Glomerular visceral epithelial cell (primary cell): ENCODE measurements around the gene POLR2F.

Experiments used
- DNase-seq: peaks from one replicate; pipeline ENCODE4 v3.0.0-alpha.2; 2016; ENCODE audit errors: extremely low spot score

Gene POLR2F

GRCh38 chr22:37982151-37982785 lies 28.8 kb downstream of the POLR2F start:
- no peak for DNase-seq

- no peak for DNase-seq
Observed at GRCh38 chr22:37982938-37983859, 29.7 kb downstream of the POLR2F start.

- no peak for DNase-seq
Observed at GRCh38 chr22:37983860-37984791, 30.6 kb downstream of the POLR2F start, which contains the start of gene SOX10. Gene SOX10 (minus strand): TSS chr22:37984555. CDS start chr22:37983784, 771 bp downstream.

GRCh38 chr22:37985050-37985585 lies 31.6 kb downstream of the POLR2F start:
- no peak for DNase-seq

DNA sequence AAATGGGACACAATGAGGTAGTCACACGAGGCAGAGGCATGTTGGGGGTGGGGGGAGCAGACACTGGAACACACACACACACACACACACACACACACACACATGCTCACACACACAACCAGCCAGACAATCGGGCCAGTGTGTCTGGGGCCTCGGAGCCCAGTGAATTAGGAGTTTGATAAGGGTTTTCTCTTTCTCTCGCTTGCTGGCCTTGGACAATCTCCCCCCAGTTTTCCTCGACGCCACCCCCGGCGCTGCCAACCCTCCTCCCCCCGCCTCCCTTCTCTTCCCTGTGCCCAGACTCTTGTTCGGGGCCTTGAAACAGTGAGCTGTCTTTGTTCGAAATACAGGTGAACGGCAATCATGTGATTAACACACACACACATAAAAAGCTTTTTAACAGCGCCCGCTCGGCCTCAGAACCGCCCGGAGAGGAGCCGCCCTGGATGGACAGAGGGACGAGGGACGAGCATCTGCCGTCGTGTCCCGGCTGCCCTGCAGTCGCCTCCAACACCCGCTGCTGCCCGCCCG lies 32.3 kb downstream of the POLR2F start:
- DNase-seq = no peak

DNA sequence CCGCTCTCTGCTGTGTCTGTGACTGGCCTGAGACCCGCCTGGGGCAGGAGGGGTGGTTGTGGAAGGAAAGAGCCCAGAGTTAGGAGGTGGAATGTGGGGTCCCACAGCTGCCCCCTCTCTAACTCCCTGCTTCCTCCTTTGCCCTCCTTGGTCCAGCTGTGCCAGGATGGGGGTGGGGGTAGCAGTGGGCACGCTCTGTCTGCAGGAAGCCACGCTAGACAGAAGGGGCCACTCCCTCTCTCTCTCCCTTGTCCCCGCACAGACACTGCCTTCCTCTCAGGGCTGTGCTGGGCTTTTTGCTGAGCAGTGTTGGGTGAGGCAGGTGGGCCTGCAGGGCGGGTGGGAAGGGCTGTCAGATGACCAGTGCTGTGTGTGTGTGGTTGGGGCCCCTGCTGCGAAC lies 32.9 kb downstream of the POLR2F start:
- DNase-seq = no peak

- DNase-seq = no peak
Observed at GRCh38 chr22:37989146-37990045, 35.9 kb downstream of the POLR2F start.

DNA sequence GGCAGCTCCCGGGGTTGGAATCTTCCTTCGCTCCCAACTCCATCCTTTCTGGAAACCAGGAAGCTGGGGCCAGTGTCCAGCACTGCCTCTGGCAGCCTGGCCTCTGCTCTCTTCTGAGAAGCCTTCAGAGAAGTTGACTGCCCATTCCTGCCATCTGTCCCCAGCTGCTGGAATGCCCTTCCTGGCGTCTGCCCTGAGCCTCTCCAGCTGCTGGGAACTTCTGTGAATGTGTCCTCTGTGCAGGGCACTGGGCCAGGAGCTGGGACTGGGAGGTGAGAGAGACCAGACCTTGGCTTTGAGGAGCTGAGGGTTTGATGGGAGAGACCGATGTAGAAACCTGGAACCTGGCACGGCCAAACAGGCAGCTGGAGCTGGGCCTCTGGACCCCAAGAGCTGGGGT lies 36.8 kb downstream of the POLR2F start:
- DNase-seq = no peak

GRCh38 chr22:37990862-37991261 lies 37.4 kb downstream of the POLR2F start:
- no peak for DNase-seq

GRCh38 chr22:37991731-37992442 lies 38.4 kb downstream of the POLR2F start:
- no peak for DNase-seq

- DNase-seq = no peak
Observed at GRCh38 chr22:37994049-37994448, 40.5 kb downstream of the POLR2F start.

DNA sequence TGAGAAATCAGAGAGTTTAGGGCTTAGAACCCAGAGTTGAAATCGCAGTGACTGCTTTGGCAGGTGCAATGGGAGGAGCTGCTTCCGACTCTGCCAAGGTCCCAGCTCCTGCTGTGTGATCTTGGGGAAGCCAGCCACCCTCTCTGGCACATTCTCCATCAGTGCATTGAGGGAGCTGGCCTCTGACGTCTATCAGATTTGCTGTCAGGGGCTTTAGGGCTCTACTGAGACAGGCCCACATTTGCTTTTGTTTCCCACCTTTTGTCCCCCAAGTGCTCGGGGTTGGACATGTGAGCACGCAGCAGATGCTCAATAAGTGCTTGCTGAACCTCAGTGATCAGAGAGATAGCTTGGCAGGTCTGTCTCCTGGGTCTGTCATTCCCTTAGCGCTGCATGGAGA lies 41.5 kb downstream of the POLR2F start:
- DNase-seq = no peak

GRCh38 chr22:37995460-37995859 lies 42.0 kb downstream of the POLR2F start:
- no peak for DNase-seq

DNA sequence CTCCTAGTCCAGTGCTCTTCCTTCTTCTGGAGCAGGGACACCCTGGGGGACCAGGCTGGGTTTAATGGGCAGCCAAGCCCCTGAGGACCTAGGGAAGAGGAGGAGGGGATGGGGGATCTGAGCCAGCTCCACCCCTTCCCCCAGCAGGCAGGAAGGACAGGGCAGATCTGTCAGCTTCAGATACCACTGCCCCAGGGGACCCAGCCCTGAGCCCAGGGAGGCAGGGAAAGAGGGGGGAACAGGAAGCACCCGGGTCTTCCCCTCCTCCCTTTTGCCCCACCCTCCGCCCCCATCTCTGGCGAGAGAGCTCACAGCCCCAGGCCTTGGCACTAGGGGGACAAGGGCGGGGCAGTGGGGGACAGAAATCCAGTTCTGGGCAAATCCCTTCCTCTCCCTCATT lies 42.6 kb downstream of the POLR2F start:
- no peak for DNase-seq

DNA sequence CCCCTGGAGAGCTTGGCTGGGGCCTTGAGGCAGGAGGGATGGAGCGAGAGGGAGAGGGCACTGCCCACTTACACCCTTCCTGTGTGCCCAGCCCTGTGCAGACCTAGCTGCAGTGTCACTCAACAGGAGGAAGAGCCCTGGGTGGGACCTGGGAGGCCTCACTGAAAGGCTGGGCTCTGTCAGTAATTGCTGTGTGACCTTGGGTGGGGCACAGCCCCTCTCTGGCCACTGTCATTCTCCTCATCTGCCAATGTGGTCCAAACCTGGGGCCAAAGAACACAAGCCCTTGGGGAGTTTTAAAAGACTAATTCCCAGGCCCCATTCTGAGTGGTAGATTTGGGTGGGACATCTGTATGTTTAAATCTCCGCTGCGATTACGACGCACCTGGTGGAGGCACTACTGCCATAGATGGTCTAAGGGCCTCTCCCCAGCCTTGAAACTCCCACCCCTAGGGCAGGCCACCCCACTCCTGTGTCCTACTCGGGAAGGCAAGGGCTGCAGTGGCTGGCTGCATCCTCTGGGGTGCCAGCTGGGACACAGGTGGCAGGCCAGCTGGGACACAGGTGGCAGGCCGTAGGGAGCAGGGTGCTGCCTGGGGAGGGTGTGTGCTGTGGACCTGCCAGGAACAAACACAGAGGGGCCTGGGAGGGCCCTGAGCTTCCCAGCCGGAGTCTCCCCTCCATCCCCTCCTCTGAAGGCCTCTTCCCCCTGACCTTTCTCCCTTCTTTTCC lies 43.2 kb downstream of the POLR2F start:
- DNase-seq = no peak

- no peak for DNase-seq
Observed at GRCh38 chr22:37998543-37998942, 45.0 kb downstream of the POLR2F start.

- no peak for DNase-seq
Observed at GRCh38 chr22:37999236-37999635, 45.7 kb downstream of the POLR2F start.

DNA sequence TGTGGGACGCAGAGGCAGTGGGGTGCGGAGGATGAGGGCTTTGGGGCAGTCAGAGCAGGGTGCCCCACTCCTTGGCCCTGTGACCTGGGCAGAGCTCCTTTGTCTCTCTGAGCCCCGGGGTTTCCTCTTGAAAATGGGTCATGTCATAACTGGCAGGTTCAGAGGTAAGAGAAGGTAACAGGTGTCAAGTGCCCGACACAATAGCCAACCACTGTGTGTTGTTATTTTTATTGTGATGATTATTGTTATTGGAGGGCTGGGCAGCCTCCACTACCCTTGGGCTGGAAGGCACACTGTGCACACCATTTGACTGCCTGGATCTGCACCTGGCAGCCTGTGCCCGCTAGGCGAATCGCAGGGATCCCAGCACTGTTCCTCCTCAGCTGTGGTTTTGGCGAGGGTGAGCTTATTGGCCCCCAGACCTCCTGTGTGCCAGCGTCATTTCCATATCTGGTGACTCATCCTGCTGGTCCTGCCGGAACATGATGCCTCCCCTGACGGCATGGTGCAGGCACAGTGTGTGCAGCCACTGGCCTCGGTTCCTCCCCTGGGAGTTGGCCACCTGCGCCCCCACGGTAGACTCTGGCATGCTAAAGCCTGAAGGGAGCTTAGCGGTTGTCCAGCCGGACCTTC lies 46.3 kb downstream of the POLR2F start:
- DNase-seq = peak; percentile 74

GRCh38 chr22:38005943-38006342 lies 52.4 kb downstream of the POLR2F start:
- DNase-seq = no peak
